GM18498 (cell line): ENCODE measurements around the gene EMCN.

Experiments
- ATAC-seq: cut with Tn5 transposase; IDR thresholded peaks from one replicate; pipeline ENCODE4 v1.9.1; 2021; ENCODE audit warnings: mild to moderate bottlenecking, moderate library complexity; ENCODE audit not compliant: unreplicated experiment

The EMCN gene

DNA sequence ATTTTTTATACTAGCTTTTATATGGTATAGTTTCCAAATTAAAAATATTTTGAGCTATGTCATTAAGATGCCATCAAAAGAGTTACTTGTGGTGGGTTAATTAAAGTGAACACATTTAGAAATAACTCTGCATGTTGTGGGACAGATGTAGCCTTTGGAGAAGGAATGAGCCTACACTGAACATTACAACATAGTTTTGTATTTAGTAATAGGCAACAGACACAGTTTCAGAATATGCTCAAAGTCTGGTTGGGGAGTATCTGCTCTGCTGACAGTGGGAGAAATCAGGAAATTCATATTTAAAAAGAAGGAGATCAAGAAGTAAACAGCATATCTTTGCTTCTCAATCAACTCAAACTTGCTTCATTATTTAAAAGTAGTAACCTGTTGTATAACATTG lies 23.7 kb downstream of the EMCN start:
- ATAC-seq: no peak

DNA sequence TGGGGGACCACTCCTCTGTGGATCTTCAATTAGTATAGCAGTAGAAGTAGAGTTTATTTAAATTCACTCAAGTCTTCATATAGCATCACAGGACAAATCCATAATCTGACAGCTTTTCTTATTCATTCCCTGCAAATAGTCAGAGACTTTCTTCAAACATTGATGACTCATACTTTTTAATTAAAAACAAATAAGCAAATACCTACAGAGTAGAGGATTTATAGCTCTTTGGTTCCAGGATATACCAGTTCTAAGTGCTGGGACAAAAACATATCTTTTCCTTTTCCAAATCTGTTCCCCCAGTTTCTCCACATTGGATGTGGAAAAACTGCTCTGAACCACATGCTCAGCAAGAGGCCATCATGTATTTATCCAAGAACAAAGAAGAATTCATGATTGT lies 24.1 kb downstream of the EMCN start:
- no peak for ATAC-seq

GRCh38 chr4:100492129-100492528 lies 25.7 kb downstream of the EMCN start:
- ATAC-seq: no peak

- ATAC-seq: no peak
These were observed 28.5 kb downstream of the EMCN start for GRCh38 chr4:100489305-100489704.

DNA sequence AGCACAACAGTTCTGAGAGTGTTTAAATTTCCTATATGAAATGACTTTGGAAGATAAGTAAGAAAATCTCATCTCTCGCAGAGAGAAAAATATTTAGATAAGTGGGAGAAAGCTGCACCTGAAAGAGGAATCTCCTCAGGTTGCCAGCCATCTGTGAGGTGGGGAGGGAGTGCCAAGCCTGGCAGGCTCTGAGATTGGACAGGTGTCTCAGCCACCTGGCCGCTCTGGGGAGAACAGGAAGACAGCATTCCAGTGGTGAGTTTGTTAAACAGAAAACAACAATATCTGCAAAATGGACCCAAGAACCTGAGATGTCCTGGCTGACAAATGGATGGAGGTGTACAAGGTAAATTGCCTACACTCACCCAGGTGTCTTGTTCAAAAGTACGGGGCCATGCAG lies 31.3 kb downstream of the EMCN start:
- ATAC-seq: no peak

- ATAC-seq: no peak
These were observed 34.0 kb downstream of the EMCN start for GRCh38 chr4:100483796-100484195.

DNA sequence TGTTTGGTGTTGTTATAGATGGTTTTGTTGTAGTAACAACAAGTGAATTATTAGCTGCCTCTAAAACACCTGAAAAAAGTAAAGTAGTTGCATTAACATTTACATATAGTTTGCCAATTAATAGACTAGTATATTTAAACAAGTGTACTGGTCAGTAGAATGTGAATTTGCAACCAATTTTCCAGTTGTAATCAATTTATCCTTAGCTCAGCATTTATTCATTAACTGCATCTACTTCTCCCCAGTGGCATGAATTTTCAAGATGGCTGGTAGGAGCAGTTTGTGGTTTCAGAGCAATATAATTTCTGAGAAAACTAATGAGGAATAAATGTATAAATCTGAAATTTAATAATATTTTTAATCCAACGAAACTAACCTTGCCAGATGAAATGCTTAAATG lies 37.9 kb downstream of the EMCN start:
- ATAC-seq: no peak

GRCh38 chr4:100469555-100469954 lies 48.3 kb downstream of the EMCN start:
- no peak for ATAC-seq

GRCh38 chr4:100466501-100466900 lies 51.3 kb downstream of the EMCN start:
- no peak for ATAC-seq

DNA sequence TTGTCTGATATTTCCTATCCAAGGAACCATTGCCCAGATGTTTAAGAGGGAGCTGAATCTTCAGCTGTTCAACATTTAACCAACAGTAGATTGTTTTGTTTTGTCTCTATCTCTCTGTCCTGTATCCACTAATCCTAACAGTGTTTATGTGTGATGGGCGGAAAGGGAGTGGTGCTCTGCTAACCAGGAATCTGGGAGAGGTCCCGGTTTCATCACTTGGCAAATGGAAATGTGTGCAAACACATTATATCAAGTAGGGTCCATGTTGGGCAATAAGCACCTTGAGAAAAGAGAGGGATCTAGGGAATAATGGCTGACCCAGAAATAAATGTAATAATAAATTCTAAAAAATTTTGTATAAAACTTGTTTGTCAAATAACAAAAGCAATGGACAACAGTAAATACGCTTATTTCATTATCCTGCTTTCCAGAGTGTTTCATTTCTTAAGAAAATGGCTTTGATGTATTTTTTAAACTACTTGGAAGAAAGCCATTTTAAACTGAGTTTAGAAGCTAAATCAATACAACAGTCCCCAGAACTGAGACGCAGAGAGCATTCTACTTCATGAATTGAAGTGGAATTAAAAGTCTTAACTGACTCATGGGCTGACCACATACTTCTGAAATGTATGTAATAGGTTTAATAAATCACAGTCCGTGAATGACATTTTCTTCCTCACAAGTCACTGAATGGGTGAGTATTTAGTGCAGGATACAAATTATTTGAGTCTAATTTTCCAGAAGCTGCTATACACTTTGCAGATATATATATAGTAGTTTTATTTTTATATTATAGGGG lies 55.8 kb downstream of the EMCN start:
- no peak for ATAC-seq

DNA sequence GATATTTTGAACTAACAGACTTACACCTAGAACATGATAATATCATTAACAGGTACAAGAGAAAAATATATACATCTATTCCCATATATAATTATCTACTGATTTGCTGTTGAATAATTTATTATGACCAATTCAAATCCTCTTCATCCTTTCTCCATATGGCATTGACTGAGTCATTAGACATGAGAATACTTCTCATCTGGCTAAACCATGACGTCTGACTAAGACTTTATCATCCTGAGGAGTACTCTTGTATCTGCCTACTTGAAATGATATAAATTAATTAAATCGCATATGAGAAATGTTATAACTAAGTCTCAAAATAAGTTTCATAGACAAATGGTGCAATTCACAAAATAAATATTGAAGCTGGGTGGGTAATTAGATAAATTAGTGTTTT lies 67.4 kb downstream of the EMCN start:
- no peak for ATAC-seq

DNA sequence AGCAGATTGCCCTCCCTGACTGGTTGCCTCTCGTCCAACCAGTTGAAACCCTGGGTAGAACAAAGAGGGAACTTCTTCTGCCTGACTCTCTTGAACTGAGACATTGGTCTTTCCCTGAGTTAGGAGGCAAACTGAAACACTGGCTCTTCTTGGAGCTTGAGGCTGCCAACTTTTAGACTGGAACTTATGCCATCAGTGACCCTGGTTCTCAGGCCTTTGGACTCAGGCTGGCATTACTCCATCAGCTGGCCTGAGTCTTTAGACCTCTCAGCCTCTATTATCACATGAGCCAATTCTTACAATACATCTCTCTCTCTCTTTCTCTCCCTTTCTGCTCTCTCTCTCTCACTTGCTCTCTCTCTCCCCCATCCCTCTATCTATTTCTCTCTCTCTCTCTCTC lies 86.4 kb downstream of the EMCN start:
- no peak for ATAC-seq

GRCh38 chr4:100430451-100430850 lies 87.4 kb downstream of the EMCN start:
- no peak for ATAC-seq

GRCh38 chr4:100429616-100430015 lies 88.2 kb downstream of the EMCN start:
- no peak for ATAC-seq

DNA sequence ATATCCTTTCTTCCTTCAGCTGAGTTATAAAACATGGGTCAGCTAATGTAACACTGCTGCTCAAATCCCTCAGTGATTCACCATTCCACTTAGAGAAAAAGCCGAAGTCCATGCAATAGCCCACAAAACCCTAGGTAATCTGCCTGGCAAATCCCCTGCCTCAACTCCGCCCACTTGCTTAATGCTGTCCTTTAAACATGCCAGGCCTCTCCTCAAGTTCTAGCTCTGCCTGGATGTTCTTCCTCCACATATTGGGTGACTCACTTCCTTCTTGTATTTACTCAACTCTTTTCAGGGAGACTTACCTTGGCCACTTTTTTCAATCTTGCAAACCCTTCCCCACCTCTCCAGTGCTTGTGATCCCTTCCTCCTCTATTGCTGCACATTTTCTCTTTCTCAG lies 89.8 kb downstream of the EMCN start:
- ATAC-seq: no peak

- ATAC-seq: no peak
These were observed 93.4 kb downstream of the EMCN start for GRCh38 chr4:100424376-100424775.

DNA sequence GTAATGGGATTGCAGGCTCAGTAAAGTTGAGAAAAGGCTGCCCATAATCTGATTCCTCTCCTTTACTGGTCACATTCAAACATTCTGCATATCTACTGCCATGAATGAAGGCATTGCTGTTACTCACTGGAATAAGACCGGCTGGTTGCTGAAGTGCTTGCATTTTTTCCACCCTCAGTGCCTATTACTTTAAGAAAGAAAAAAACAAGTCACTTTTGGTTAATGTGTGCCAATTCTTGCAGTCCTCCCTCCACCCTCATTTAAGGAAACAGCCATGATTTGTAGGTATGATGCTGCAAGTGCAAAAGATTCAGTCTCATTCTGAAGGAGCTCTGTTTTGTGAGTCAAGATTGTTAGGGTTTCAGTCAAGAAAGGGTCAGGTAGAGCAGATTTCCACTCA lies 94.9 kb downstream of the EMCN start:
- ATAC-seq: no peak

DNA sequence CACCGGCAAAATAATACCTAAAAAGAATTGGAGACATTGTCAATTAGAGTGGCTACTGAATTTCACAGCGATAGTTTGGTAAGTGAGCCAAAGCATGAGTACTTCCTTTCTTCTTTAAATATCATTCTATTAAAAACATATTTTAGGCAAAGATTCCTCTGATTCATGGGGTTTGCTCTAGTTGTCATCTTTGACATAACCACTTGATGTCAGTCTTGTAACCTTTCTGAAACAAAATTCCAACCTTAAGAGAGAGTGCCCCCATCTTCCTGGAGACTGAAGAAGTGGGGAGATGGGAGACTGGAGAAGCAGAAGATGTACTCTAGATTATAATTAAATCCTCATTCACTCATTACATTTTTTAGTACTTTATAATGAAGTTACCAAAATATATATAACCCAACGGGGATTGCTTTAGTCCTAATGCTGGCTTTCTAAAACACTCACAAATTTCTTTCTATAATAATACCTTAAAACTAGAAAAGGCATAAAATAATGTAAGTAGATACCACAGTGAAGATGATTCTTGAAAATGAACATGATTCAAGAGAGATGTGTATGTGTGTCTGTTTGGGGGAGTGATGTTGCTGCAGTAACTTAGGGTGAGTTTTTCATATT lies 96.4 kb downstream of the EMCN start:
- no peak for ATAC-seq

- no peak for ATAC-seq
These were observed 97.3 kb downstream of the EMCN start for GRCh38 chr4:100420571-100420970.

DNA sequence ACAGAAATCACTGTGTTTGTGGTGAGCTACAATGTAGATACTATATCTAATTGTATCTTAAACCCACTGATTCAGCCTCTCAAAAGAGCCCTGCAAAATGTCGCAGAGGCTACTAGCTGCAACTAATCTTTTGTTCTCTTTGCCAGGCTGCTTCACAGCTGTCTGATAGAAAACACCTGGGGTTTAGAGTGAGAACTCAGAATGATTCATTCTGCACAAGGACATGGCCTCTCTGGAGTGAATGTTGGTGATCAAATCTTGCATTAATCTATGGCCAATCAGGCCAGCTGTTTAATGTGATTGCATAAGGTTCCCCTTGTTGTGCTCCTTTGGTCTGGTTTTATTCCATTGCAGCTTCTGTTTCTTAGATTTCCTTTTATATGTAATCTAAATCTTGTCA lies 100.3 kb downstream of the EMCN start:
- ATAC-seq: no peak

- ATAC-seq: no peak
These were observed 103.6 kb downstream of the EMCN start for GRCh38 chr4:100414016-100414790.

DNA sequence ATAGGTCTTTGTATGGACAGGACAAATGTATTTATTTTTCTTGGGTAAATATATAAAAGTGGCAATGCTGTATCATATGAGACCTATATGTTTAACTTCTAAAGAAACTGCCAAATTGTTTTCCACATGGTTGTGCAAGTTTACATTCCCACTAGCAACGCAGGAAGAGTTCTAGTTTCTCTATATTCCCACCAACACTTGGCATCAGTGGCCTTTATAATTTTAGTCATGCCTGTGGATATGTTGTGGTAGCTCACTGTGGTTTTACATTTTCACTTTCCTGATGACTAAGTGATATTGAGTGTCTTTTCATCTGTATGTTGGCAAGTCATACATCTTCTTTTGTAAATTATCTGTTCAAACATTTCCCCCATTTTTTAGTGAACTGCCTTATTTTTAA lies 126.0 kb downstream of the EMCN start:
- ATAC-seq: no peak
